ENCODE results near the gene HDAC4. TPM values are rescaled to one million over a fixed set of nuclear protein-coding genes. Genes with fewer than 3 reads are reported as not detected.

The HDAC4 gene
- total and polyA plus RNA-seq, 10 of the 15 experiments (the other 5 are each of a cell fraction or from before 2014, with no cell fraction given) = 0.22 to 15.7 (median 4.8) TPM

- no peak overlapping the region for H3K9ac ChIP-seq (ENCODE audit: control insufficient read depth, insufficient read depth, low read length)
- H3K9me3 ChIP-seq (replicated peaks; ENCODE audit: control insufficient read depth, insufficient read depth, low read length) = no peaks in the 10 kb centered on the region
- BruUV-seq (replicated peaks) = no TSS peak
- CTCF ChIA-PET = no interaction called here
- DNase-seq (ENCODE audit: low read depth, low spot score) (no peak), ATAC-seq (no peak), FAIRE-seq (no peak)
- no peak overlapping the region for H3K4me2 ChIP-seq (ENCODE audit: control insufficient read depth, insufficient read depth)
- RAD21 ChIA-PET (ENCODE audit: unreplicated experiment) = no interaction called here
- H3K79me2 ChIP-seq (ENCODE audit: control insufficient read depth, insufficient read depth, low read length) = no peaks in the 10 kb centered on the region
- H3K27me3 ChIP-seq (replicated peaks in 1 of 2; ENCODE audit: control insufficient read depth in 2 of 2, insufficient read depth in 2 of 2, low read length in 1 of 2) = no peaks in the 10 kb centered on the region
- POLR2A ChIA-PET = no interaction called here
- no peak overlapping the region for H2AFZ ChIP-seq (ENCODE audit: control insufficient read depth, low read depth, low read length)
- TF ChIP-seq SMARCA5 (IDR thresholded peaks at IDR 0.05) (no peak), CEBPB (IDR thresholded peaks at IDR 0.05; ENCODE audit: borderline replicate concordance in 1 of 2, low read depth in 2 of 2, low read length in 2 of 2) (no peak), RCOR1 (conservative IDR thresholded peaks at IDR 0.05; ENCODE audit: low read depth, low read length) (no peak), KDM1A (IDR thresholded peaks at IDR 0.05; ENCODE audit: borderline replicate concordance) (no peak), YBX1 (IDR thresholded peaks at IDR 0.05) (no peak), POU2F2 (IDR thresholded peaks at IDR 0.05; ENCODE audit: borderline replicate concordance, low read depth, low read length) (no peak), SREBF1 (IDR thresholded peaks at IDR 0.05; ENCODE audit: low read length) (no peak)
- TF ChIP-seq, protein P1, sequence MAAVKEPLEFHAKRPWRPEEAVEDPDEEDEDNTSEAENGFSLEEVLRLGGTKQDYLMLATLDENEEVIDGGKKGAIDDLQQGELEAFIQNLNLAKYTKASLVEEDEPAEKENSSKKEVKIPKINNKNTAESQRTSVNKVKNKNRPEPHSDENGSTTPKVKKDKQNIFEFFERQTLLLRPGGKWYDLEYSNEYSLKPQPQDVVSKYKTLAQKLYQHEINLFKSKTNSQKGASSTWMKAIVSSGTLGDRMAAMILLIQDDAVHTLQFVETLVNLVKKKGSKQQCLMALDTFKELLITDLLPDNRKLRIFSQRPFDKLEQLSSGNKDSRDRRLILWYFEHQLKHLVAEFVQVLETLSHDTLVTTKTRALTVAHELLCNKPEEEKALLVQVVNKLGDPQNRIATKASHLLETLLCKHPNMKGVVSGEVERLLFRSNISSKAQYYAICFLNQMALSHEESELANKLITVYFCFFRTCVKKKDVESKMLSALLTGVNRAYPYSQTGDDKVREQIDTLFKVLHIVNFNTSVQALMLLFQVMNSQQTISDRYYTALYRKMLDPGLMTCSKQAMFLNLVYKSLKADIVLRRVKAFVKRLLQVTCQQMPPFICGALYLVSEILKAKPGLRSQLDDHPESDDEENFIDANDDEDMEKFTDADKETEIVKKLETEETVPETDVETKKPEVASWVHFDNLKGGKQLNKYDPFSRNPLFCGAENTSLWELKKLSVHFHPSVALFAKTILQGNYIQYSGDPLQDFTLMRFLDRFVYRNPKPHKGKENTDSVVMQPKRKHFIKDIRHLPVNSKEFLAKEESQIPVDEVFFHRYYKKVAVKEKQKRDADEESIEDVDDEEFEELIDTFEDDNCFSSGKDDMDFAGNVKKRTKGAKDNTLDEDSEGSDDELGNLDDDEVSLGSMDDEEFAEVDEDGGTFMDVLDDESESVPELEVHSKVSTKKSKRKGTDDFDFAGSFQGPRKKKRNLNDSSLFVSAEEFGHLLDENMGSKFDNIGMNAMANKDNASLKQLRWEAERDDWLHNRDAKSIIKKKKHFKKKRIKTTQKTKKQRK (IDR thresholded peaks at IDR 0.05; ENCODE audit: low read depth, low read length) = no peak
- no peaks in the 10 kb centered on the region for H3K4me1 ChIP-seq (ENCODE audit: control insufficient read depth, insufficient read depth, low read length)
- no peak overlapping the region for H3K27ac ChIP-seq (ENCODE audit: control insufficient read depth, insufficient read depth)
- peaks cover 0 to 2% of the 10 kb centered on the region in 2 experiments; a peak in 2 of 4 replicates for H3K36me3 ChIP-seq (ENCODE audit: control insufficient read depth in 2 of 2, insufficient read depth in 2 of 2, low read length in 1 of 2)
- intact Hi-C loops (cut with micrococcal nuclease; ENCODE audit: unreplicated experiment) (no loop called here), in situ Hi-C loops (cut with MboI) (no loop called here)
- no peak overlapping the region for H3K4me3 ChIP-seq
- SMC1A ChIA-PET (ENCODE audit: uncharacterized antibody, unreplicated experiment) = no interaction called here
- 47% methylated on average over 3 of the region's 3 CpGs for WGBS (ENCODE audit: insufficient coverage, insufficient replicate concordance, low lambda C conversion rate, missing lambda C conversion rate)
- no peaks in the 10 kb centered on the region for H4K20me1 ChIP-seq (ENCODE audit: control insufficient read depth, insufficient read depth)
Measured at GRCh38 chr2:239136203-239136602, 264.6 kb downstream of the HDAC4 start.

All from GM12878 (cell line).